ENCODE results near the gene KTI12.
"Not testable (repeated sequence)": the region's sequence is repeated elsewhere in the genome, so short reads cannot be mapped to it uniquely, and the experiment has no call there.

The KTI12 gene

GRCh38 chr1:52037909-52038308 is 4.3 kb upstream of the KTI12 start:
- DNase-seq, result no peak

GRCh38 chr1:52037402-52037814 is 3.8 kb upstream of the KTI12 start:
- DNase-seq, result no peak

GRCh38 chr1:52034050-52034384 is 407 bp upstream of the KTI12 start:
- no peak for DNase-seq

GRCh38 chr1:52032785-52033131 is 852 bp downstream of the KTI12 start:
- DNase-seq, result no peak

- DNase-seq, result no peak
Observed at GRCh38 chr1:52032124-52032784, 1.4 kb downstream of the KTI12 start.

- not testable (repeated sequence) for DNase-seq
Observed at GRCh38 chr1:52028839-52029238, 4.8 kb downstream of the KTI12 start.

- no peak for DNase-seq
Observed at GRCh38 chr1:52028328-52028727, 5.3 kb downstream of the KTI12 start.

- DNase-seq, result no peak
Observed at GRCh38 chr1:52026278-52026677, 7.3 kb downstream of the KTI12 start.

- DNase-seq, result no peak
Observed at GRCh38 chr1:52022133-52022532, 11.5 kb downstream of the KTI12 start.

GRCh38 chr1:52008071-52008809 is 25.4 kb downstream of the KTI12 start:
- no peak for DNase-seq

- DNase-seq, result no peak
Observed at GRCh38 chr1:52007215-52008002, 26.2 kb downstream of the KTI12 start.

GRCh38 chr1:52006081-52006553 is 27.5 kb downstream of the KTI12 start:
- not testable (repeated sequence) for DNase-seq

GRCh38 chr1:52005548-52005947 is 28.1 kb downstream of the KTI12 start:
- DNase-seq, result not testable (repeated sequence)

GRCh38 chr1:52003877-52004276 is 29.7 kb downstream of the KTI12 start:
- DNase-seq, result no peak

- peak; percentile 72 for DNase-seq
Observed at GRCh38 chr1:52002038-52002917, 31.3 kb downstream of the KTI12 start.

GRCh38 chr1:51998701-51999100 is 34.9 kb downstream of the KTI12 start:
- no peak for DNase-seq

- no peak for DNase-seq
Observed at GRCh38 chr1:51997974-51998382, 35.6 kb downstream of the KTI12 start.

GRCh38 chr1:51990478-51990965 is 43.1 kb downstream of the KTI12 start, which contains the start of gene RAB3B:
Gene RAB3B (minus strand): TSS chr1:51990700. CDS start chr1:51977117, 13,583 bp downstream.
- DNase-seq, result peak; percentile 70

- no peak for DNase-seq
Observed at GRCh38 chr1:51989582-51990477, 43.8 kb downstream of the KTI12 start.

GRCh38 chr1:51988254-51988653 is 45.4 kb downstream of the KTI12 start:
- no peak for DNase-seq

- no peak for DNase-seq
Observed at GRCh38 chr1:51986718-51987117, 46.9 kb downstream of the KTI12 start.

Data from COR-L47 (cell line).